Panc1 (cell line): ENCODE results near the gene TMEM217. TPM values are rescaled to one million over a fixed set of nuclear protein-coding genes. Genes with fewer than 3 reads are reported as not detected.

Source experiments
- ATAC-seq: fragments of 200-7000 bp; cut with Tn5 transposase; 2 replicates; pipeline ENCODE4 v1.9.1; 2020; ENCODE audit warnings: mild to moderate bottlenecking, moderate library complexity
- BruUV-seq: library from RNA; stranded (reverse); fragments of 400-500 nt; replicated peaks from 2 replicates; lab custom pipeline; 2021; lab: Mats Ljungman, UMichigan
- CTCF ChIA-PET: fragments of 300-600 bp; sonication (Branson Sonifier 250); formaldehyde crosslinking; loops from one replicate; lab custom pipeline; 2022; ENCODE audit warnings: antibody characterized with exemption; lab: Charles Lee
- POLR2A ChIA-PET: fragments of 300-600 bp; sonication (Branson Sonifier 250); formaldehyde crosslinking; loops from one replicate; lab custom pipeline; 2022; ENCODE audit warnings: antibody characterized with exemption; lab: Charles Lee
- DNase-seq: peaks from one replicate; pipeline ENCODE4 v3.0.0-alpha.2; 2010; ENCODE audit warnings: low read depth, low spot score
- H3K27ac ChIP-seq: 2 replicates; pipeline ENCODE4 v1.5.1; 2011; ENCODE audit warnings: mild to moderate bottlenecking, low read length, inconsistent platforms
- H3K27me3 ChIP-seq: fragments of 200-500 bp; sonication (Bioruptor generic); 2 replicates; pipeline ENCODE4 v1.6.0; 2014; ENCODE audit warnings: low read length, inconsistent platforms; ENCODE audit not compliant: control insufficient read depth, insufficient read depth
- H3K36me3 ChIP-seq: fragments of 200-500 bp; sonication (Bioruptor generic); 2 replicates; pipeline ENCODE4 v1.5.1; 2014; ENCODE audit warnings: inconsistent platforms, mild to moderate bottlenecking, low read length, moderate library complexity; ENCODE audit not compliant: control insufficient read depth, insufficient read depth
- H3K4me1 ChIP-seq: 2 replicates; pipeline ENCODE4 v1.5.1; 2011; ENCODE audit warnings: inconsistent platforms, mild to moderate bottlenecking, low read length, moderate library complexity; ENCODE audit not compliant: control insufficient read depth, insufficient read depth
- H3K4me3 ChIP-seq, 2 experiments: 2 replicates each; pipeline ENCODE4 v1.5.1; 2011 to 2012; ENCODE audit warnings: low read depth in 2 of 2, low read length in 2 of 2, mild to moderate bottlenecking in 2 of 2, inconsistent platforms in 1 of 2, moderate library complexity in 1 of 2
- H3K9me3 ChIP-seq: fragments of 200-500 bp; sonication (Bioruptor generic); 2 replicates; pipeline ENCODE4 v1.5.1; 2014; ENCODE audit warnings: low read depth, mild to moderate bottlenecking, inconsistent platforms, low read length, moderate library complexity; ENCODE audit not compliant: control insufficient read depth, insufficient read depth
- CTCF ChIP-seq: fragments of 450-650 bp; IDR thresholded peaks from 2 replicates; pipeline ENCODE4 v1.5.1; 2017; ENCODE audit warnings: mild to moderate bottlenecking
- POLR2AphosphoS5 ChIP-seq: IDR thresholded peaks from 2 replicates; pipeline ENCODE4 v1.6.1; 2012; ENCODE audit warnings: mild to moderate bottlenecking, low read depth, low read length, moderate library complexity
- REST ChIP-seq, 2 experiments: IDR thresholded peaks; 2 replicates each; pipeline ENCODE4 v1.6.1; 2011 to 2012; ENCODE audit warnings: low read depth in 2 of 2, control low read depth in 1 of 2, low read length in 1 of 2, mild to moderate bottlenecking in 1 of 2, moderate library complexity in 1 of 2; ENCODE audit not compliant: insufficient read depth in 1 of 2
- SIN3A ChIP-seq: IDR thresholded peaks from 2 replicates; pipeline ENCODE4 v1.6.1; 2012; ENCODE audit warnings: low read depth, mild to moderate bottlenecking, low read length, moderate library complexity, borderline replicate concordance; ENCODE audit not compliant: insufficient read depth
- TCF7L2 ChIP-seq: IDR thresholded peaks from 2 replicates; pipeline ENCODE4 v1.6.1; 2011; ENCODE audit warnings: mild to moderate bottlenecking, low read depth, low read length, inconsistent platforms
- in situ Hi-C: cut with HindIII; loops from 2 replicates; pipeline ENCODE4 v1.10.0; 2016; ENCODE audit warnings: low sequenced_read_pairs, low pct_unique_long_range_greater_than_20kb
- intact Hi-C: fragments of 100-400 bp; cut with micrococcal nuclease; formaldehyde crosslinking; loops from one replicate; pipeline ENCODE4 v1.10.0; 2022; ENCODE audit not compliant: unreplicated experiment
- total RNA-seq: library from RNA; stranded (reverse); gene quantifications from one replicate; pipeline ENCODE4 v1.2.1, GENCODE V29; 2021; ENCODE audit not compliant: unreplicated experiment

TMEM217 gene
- total RNA-seq, 1 experiment from 2014 or later: 4.0 TPM

GRCh38 chr6:37280162-37280887, 22.4 kb upstream of the TMEM217 start:
- no peaks in the 10 kb centered on the region for H3K9me3 ChIP-seq
- no peak overlapping the region for H3K27ac ChIP-seq
- ATAC-seq (no peak), DNase-seq (no peak)
- no TSS peak for BruUV-seq
- no peaks in the 10 kb centered on the region for H3K4me1 ChIP-seq
- intact Hi-C loops: no loop called here
- H3K4me3 ChIP-seq: no peak overlapping the region
- no peaks in the 10 kb centered on the region for H3K27me3 ChIP-seq
- no peak for TF ChIP-seq POLR2AphosphoS5
- TF ChIP-seq TCF7L2: no peak
- TF ChIP-seq REST (IDR thresholded peaks at IDR 0.05; ENCODE audit: insufficient read depth in 1 of 2, low read depth in 2 of 2, low read length in 1 of 2): no peak
- no peak for TF ChIP-seq SIN3A
- no peak for TF ChIP-seq CTCF
- H3K36me3 ChIP-seq: peaks cover 9% of the 10 kb centered on the region; the same call in 1 of the 2 replicates
- in situ Hi-C loops: no loop called here
- CTCF ChIA-PET: no interaction called here
- POLR2A ChIA-PET: interaction anchor here (0.6 kb wide), 1 partner anchor 14 kb away, joined by 9 read pairs; no protein-coding TSS in a partner anchor

- BruUV-seq: no TSS peak
- H3K27ac ChIP-seq: no peak overlapping the region
- no peak for TF ChIP-seq SIN3A
- no peak for TF ChIP-seq TCF7L2
- no peak for TF ChIP-seq POLR2AphosphoS5
- no peak for TF ChIP-seq REST (IDR thresholded peaks at IDR 0.05; ENCODE audit: insufficient read depth in 1 of 2, low read depth in 2 of 2, low read length in 1 of 2)
- no peak for TF ChIP-seq CTCF
- peaks cover 7% of the 10 kb centered on the region; the same call in 1 of the 2 replicates for H3K36me3 ChIP-seq
- H3K9me3 ChIP-seq: no peaks in the 10 kb centered on the region
- ChIA-PET POLR2A (interaction anchor here (0.6 kb wide), 1 partner anchor 13 kb away, joined by 9 read pairs; no protein-coding TSS in a partner anchor), CTCF (no interaction called here)
- intact Hi-C loops (no loop called here), in situ Hi-C loops (no loop called here)
- H3K27me3 ChIP-seq: no peaks in the 10 kb centered on the region
- ATAC-seq: no peak
- H3K4me3 ChIP-seq: no peak overlapping the region
- H3K4me1 ChIP-seq: no peaks in the 10 kb centered on the region
- DNase-seq: no peak
Observed at GRCh38 chr6:37279366-37280134, 21.6 kb upstream of the TMEM217 start.
